HG03060 (cell line): ENCODE data around the gene TAOK1.

Experiments
- ATAC-seq: cut with Tn5 transposase; IDR thresholded peaks from one replicate; pipeline ENCODE4 v1.9.1; 2021; ENCODE audit warnings: low read depth, moderate number of reproducible peaks; ENCODE audit not compliant: unreplicated experiment

TAOK1 gene

GRCh38 chr17:29568331-29569244 is 178.4 kb downstream of the TAOK1 start, which contains the start of gene TP53I13:
Gene TP53I13 (plus strand): TSS chr17:29568701. CDS start chr17:29568759, 58 bp downstream.
- no peak for ATAC-seq

GRCh38 chr17:29569245-29569950 is 179.2 kb downstream of the TAOK1 start:
- no peak for ATAC-seq

GRCh38 chr17:29570521-29570920 is 180.4 kb downstream of the TAOK1 start:
- ATAC-seq = no peak

GRCh38 chr17:29571486-29571882 is 181.3 kb downstream of the TAOK1 start:
- no peak for ATAC-seq

- no peak for ATAC-seq
Observed at GRCh38 chr17:29571883-29572681, 181.9 kb downstream of the TAOK1 start.

- ATAC-seq = no peak
Observed at GRCh38 chr17:29572691-29573557, 182.8 kb downstream of the TAOK1 start.

- ATAC-seq = no peak
Observed at GRCh38 chr17:29573558-29573869, 183.4 kb downstream of the TAOK1 start.

GRCh38 chr17:29573871-29574731 is 183.9 kb downstream of the TAOK1 start:
- ATAC-seq = no peak

- ATAC-seq = no peak
Observed at GRCh38 chr17:29574732-29575510, 184.8 kb downstream of the TAOK1 start.

- no peak for ATAC-seq
Observed at GRCh38 chr17:29575511-29576213, 185.5 kb downstream of the TAOK1 start.

GRCh38 chr17:29576214-29577000 is 186.2 kb downstream of the TAOK1 start:
- no peak for ATAC-seq

- ATAC-seq = no peak
Observed at GRCh38 chr17:29577001-29577370, 186.8 kb downstream of the TAOK1 start.

GRCh38 chr17:29577385-29578211 is 187.4 kb downstream of the TAOK1 start:
- ATAC-seq = no peak

GRCh38 chr17:29578626-29579485 is 188.7 kb downstream of the TAOK1 start:
- ATAC-seq = no peak
